ENCODE data around the gene GGT6.

Gene GGT6

GRCh38 chr17:4537451-4538235, 22.7 kb downstream of the GGT6 start:
- Histone ChIP-seq H3K9me3 (no peaks in the 10 kb centered on the region), H3K27me3 (no peaks in the 10 kb centered on the region), H3K36me3 (peaks cover 10% of the 10 kb centered on the region), H3K4me1 (peaks cover 3% of the 10 kb centered on the region), H3K4me3 (ENCODE audit: low read depth, low read length) (no peak overlapping the region)
- DNase-seq: no peak
- TF ChIP-seq CTCF (IDR thresholded peaks at IDR 0.05; ENCODE audit: low read depth, low read length): no peak

GRCh38 chr17:4536742-4537411, 23.5 kb downstream of the GGT6 start:
- Histone ChIP-seq H3K36me3 (peaks cover 4% of the 10 kb centered on the region), H3K27me3 (no peaks in the 10 kb centered on the region), H3K4me3 (ENCODE audit: low read depth, low read length) (no peak overlapping the region), H3K9me3 (no peaks in the 10 kb centered on the region), H3K4me1 (peaks cover 3% of the 10 kb centered on the region)
- no peak for DNase-seq
- no peak for TF ChIP-seq CTCF (IDR thresholded peaks at IDR 0.05; ENCODE audit: low read depth, low read length)

- no peaks in the 10 kb centered on the region for H3K27me3 ChIP-seq
- H3K36me3 ChIP-seq: no peaks in the 10 kb centered on the region; the same call in none of the 2 replicates
- H3K9me3 ChIP-seq: no peaks in the 10 kb centered on the region
- DNase-seq: no peak
- H3K4me1 ChIP-seq: peaks cover 3% of the 10 kb centered on the region
- TF ChIP-seq CTCF (IDR thresholded peaks at IDR 0.05; ENCODE audit: low read depth, low read length): no peak
- no peak overlapping the region for H3K4me3 ChIP-seq (ENCODE audit: low read depth, low read length)
Observed at GRCh38 chr17:4536259-4536741, 24.1 kb downstream of the GGT6 start.

GRCh38 chr17:4535667-4536258, 24.6 kb downstream of the GGT6 start:
- no peaks in the 10 kb centered on the region for H3K27me3 ChIP-seq
- no peak for DNase-seq
- no peaks in the 10 kb centered on the region; the same call in 1 of the 2 replicates for H3K36me3 ChIP-seq
- peaks cover 3% of the 10 kb centered on the region for H3K4me1 ChIP-seq
- no peak for TF ChIP-seq CTCF (IDR thresholded peaks at IDR 0.05; ENCODE audit: low read depth, low read length)
- H3K9me3 ChIP-seq: no peaks in the 10 kb centered on the region
- H3K4me3 ChIP-seq (ENCODE audit: low read depth, low read length): no peak overlapping the region

GRCh38 chr17:4534928-4535666, 25.3 kb downstream of the GGT6 start:
- no peaks in the 10 kb centered on the region for H3K9me3 ChIP-seq
- H3K4me1 ChIP-seq: peaks cover 3% of the 10 kb centered on the region
- TF ChIP-seq CTCF (IDR thresholded peaks at IDR 0.05; ENCODE audit: low read depth, low read length): no peak
- no peaks in the 10 kb centered on the region; the same call in 1 of the 2 replicates for H3K36me3 ChIP-seq
- no peaks in the 10 kb centered on the region for H3K27me3 ChIP-seq
- no peak for DNase-seq
- H3K4me3 ChIP-seq (ENCODE audit: low read depth, low read length): no peak overlapping the region

All from BE2C (cell line).